8988T (cell line): ENCODE results near the gene VRK3.

Source experiments
- DNase-seq: peaks from one replicate; pipeline ENCODE4 v3.0.0; 2011

Gene VRK3

GRCh38 chr19:49929611-49930482, 95.3 kb downstream of the VRK3 start:
- peak; percentile 56 for DNase-seq

DNA sequence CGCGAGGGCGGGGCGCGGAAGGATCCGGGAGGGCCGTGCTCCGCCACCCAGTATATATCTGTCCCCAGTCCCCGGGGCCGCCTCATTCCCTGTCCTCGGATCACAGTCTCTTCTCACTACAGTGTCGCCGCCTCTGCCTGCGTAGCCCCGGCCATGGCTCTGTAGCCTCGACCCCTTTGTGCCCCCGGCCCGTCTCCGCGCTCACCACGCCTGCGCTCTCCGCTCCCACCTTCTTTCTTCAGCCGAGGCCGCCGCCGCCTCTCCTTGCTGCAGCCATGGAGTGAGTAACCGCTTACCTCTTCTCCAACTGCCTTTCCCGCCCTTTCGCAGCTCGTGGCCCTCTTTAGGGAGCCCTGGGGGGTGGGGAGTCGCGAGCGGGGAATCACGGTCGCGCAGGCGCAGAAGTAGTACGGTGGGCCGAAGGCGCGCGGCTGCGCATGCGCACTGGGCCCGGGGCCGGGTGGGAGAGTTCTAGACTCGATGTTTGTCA, 96.0 kb downstream of the VRK3 start, which contains the start of the genes ATF5 and NUP62:
TSS of gene ATF5 (plus strand) at position 85 of the 490 bp plus-strand sequence. CDS start 1,646 bp downstream, outside the sequence.
TSS of gene NUP62 (minus strand) at position 384 of the 490 bp plus-strand sequence. CDS start 19,697 bp downstream, outside the sequence.
- peak; percentile 84 for DNase-seq

DNA sequence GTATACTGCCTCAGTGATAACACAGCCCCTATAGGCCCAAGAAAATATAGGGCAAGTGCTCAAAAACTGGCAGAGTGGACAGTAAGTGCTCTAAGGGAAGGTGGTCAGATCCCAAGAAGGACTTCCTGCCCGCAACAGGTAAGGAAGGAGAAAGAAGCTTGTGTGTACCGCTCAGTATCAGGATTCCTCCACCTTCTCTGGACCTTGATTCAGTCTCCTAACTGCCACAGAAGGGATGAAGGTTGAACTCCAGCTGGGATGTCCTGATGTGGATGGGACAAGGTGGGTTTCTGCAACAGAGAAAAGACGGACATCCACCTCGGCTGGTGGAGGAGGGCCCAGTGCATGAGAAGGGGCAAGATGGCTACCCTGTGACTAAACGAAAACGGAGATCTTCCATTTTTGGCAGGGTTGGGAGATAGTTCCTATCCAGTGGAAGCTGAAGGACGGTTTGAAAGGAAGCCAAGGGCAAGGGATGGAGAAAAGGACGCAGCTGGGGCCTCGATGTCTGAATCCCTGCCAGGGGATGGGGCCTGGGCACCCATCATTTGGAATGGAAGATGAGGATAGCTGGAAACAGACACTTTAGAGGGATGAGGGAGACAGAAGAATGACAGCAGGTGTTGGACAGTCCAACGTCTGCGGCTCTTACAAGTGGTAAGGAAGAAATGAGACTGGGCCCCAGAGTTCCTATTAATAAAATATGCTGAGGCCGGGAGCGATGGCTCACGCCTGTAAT, 97.5 kb downstream of the VRK3 start:
- no peak for DNase-seq

DNA sequence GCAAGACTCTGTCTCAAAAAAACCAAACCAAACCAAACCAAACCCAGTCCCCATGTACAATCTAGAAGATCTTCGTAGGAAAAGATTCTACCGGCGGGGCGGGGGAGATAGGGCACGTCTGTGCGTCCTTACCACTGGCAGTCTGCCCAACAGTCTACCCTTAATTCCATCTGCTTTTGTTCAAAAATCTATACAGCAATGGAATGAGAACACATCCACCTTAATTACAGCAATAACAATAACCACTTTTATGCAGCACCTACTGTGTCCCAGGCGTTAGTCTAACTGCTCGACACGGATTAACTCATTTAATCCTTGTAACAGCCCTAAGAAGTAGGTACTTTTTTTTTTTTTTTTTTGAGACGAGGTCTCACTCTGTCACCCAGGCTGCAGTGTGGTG, 98.7 kb downstream of the VRK3 start:
- DNase-seq: no peak
